HK-2 (cell line): ENCODE results near the gene SIK1.
"Not testable (repeated sequence)": the region's sequence is repeated elsewhere in the genome, so short reads cannot be mapped to it uniquely, and the experiment has no call there.

ENCODE experiments used
- DNase-seq: peaks from one replicate; pipeline ENCODE4 v3.0.0-alpha.2; 2018; ENCODE audit not compliant: unreplicated experiment

The SIK1 gene

GRCh38 chr21:43439316-43440075 is 12.6 kb upstream of the SIK1 start:
- DNase-seq: not testable (repeated sequence)

GRCh38 chr21:43436272-43436671 is 9.3 kb upstream of the SIK1 start:
- not testable (repeated sequence) for DNase-seq

DNA sequence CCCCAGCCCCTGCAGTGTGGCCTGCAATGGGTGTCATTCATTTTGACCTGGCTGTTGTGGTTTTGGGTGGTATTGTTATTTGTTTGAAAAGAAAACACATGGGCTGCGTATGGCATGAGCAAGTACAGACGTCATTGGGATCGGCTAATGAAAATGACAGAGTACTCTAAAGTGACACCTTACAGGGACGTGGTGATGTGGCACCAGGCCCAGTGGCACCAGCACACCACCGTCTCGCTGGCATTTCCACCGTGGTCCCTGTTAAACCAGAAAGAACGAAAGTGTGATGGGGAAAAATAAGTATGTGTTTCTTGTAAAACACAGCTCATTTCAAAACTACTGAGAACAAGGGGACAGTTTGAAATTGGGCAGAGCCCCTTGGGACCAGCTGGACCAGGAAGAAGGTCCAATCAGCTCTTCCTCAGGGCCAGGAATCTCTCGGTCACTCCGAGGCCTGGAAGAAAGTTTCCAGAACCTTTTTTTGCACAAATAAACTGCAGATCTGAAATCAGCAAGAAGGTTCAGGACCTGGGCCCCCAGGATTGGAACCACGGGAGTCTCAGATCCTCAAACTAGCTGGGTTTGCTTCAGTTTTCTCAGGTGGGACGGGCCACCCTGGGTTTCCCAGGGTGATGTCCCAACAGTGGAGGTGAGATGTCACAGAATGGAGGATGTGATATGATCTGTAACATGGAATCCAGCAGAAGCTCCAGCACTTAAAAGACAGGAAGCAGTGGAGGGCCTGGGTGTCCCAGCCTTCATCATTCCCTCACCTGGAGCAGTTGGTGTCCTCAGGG is 6.6 kb upstream of the SIK1 start:
- DNase-seq: not testable (repeated sequence)

GRCh38 chr21:43430830-43431416 is 4.0 kb upstream of the SIK1 start:
- not testable (repeated sequence) for DNase-seq

DNA sequence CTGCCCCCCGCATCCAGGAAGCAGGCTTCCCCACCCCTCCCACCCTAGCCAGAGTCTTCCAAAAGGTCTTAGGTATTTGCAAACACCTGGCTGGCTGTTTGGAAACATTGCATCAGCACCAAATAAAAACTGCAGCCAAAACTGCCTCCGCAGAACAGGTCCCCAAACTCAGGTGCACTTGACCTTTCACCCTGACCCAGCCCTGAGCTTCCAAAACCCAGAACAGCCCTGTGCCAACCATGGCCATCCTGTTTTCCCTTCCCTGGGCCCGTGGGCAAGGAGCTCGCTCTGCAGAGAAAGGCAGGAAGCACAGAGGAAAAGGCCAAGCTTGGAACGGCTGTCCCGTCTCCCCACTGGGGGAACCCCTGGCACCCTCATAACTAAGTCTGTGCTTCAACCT is 2.0 kb upstream of the SIK1 start:
- DNase-seq: not testable (repeated sequence)

GRCh38 chr21:43427242-43427559 is 270 bp upstream of the SIK1 start:
- not testable (repeated sequence) for DNase-seq

DNA sequence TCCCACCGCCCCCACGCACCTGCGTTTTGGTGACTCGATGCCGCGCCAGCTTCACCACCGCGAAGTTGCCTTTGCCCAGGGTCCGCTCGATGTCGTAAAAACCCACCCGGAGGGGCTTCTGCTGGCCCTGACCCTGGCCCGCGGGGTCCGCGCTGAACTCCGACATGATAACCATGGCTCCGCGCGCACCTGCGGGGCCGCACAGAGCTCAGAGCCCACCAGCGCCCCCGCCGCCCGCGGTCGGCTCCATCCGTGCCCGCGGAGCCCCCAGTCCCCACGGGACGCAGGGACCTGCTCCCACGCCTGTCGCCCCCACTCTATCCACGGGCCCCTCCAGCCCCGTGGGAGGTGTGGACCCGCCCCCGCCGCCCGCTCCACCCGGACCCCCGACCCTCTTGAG is 927 bp downstream of the SIK1 start:
- not testable (repeated sequence) for DNase-seq

DNA sequence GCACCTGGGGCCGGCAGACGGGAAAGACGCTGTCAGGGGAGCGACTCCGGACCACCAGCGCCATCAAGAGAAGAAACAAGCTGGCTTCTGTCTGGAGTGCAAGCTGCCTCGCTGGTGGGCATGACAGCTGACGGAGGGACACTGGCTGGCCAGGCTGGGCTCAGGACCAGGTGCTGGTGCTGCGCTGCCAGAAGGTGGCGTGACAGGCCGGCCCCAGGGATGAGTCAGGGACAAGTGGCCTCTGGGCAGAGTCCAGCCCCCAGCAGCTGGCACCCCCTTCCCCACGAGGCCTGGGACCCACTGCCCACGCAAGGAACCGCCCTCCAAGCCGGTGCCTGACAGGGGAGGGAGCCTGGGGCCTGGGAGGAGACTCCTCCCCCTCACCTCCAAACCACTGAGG is 7.5 kb downstream of the SIK1 start:
- not testable (repeated sequence) for DNase-seq

GRCh38 chr21:43414576-43414975 is 12.4 kb downstream of the SIK1 start:
- not testable (repeated sequence) for DNase-seq

- not testable (repeated sequence) for DNase-seq
These were observed 14.7 kb downstream of the SIK1 start for GRCh38 chr21:43412020-43412788.

GRCh38 chr21:43410456-43411068 is 16.4 kb downstream of the SIK1 start:
- DNase-seq: not testable (repeated sequence)

DNA sequence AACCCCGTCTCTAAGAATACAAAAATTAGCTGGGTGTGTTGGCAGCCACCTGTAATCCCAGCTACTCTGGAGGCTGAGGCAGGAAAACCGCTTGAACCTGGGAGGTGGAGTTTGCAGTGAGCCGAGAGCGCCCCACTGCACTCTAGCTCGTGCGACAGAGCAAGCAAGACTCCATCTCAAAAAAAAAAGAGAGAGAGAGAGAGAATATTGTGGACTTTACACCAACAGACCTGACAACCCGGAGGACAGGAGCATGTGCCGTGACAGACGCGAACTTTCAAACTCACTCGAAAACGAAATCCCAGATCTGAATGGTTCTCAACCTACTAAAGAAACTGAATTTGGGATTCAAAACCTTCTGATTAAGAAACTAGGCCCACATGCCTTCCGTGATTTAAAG is 19.8 kb downstream of the SIK1 start:
- DNase-seq: not testable (repeated sequence)

DNA sequence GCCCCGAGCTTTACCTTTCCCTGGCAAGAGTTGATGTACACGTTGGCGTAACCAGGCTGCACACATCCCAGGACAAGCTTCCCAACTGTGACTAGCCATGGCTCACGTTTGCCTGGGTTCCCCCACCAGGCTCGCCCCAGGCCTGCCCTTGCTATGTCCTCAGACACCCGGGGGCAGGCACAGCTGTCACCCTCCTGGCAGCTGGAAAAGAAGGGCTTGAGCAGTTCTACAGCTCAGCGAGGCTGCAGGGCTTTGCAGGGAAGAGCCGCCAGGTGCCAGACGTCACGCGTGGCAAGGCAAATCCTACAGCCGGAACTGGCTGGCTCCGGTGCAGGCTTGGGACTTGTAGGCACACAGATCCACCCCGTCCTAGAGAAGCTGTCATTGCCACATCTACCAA is 22.5 kb downstream of the SIK1 start:
- DNase-seq: not testable (repeated sequence)

DNA sequence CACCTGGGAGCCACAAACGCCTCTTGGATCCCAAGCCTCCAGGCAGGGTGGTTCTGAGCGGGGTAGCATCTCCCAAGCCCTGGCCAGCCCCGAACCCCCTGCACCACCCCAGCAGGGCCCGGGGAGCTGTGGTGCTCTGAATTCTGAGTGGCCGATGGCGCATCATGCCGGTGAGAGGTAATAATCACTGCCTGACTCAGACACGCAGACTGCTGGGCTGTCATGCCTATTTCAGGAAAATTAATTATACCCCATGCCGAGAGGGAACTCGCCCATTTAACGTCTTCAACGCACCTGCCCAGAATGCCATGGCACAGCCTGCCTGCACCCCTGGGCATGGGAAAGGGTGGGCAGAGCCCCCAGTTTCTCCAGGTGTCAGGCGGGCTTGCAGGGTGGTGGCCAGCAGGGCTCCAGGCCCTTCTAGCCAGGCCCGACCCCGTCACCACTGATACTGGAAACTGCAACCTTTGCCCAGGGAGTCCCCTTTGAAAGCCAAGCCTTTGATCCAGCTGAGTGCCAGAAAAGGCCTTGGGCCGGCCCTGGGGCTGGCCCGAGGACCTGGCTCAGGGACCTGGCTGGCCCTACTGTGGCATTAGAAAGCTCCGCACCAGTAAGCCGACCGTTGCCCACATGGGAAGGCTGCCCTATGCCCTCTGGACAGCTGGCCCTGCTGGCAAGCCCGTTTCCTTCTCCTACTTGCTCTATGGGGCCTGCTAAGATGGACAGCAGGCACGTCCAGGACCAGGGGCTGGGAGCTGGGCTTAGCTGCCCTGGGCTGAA is 23.1 kb downstream of the SIK1 start:
- DNase-seq: not testable (repeated sequence)

- not testable (repeated sequence) for DNase-seq
These were observed 25.8 kb downstream of the SIK1 start for GRCh38 chr21:43401125-43401524.

GRCh38 chr21:43399595-43400015 is 27.3 kb downstream of the SIK1 start:
- not testable (repeated sequence) for DNase-seq

DNA sequence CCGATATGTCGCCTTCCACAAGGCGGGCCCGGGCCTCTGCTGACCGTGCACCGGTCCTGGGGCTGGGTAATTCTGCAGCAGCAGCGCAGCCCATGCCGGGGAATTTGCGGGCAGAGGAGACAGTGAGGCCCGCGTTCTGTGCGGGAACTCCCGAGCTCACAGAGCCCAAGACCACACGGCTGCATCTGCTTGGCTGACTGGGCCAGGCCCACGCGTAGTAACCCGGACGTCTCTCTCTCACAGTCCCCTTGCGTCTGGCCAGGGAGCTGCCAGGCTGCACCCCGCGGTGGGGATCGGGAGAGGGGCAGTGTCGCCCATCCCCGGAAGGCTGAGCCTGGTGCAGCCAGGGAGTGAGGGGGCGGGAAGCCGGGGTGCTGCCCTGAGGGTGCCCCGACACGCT is 27.8 kb downstream of the SIK1 start:
- not testable (repeated sequence) for DNase-seq

DNA sequence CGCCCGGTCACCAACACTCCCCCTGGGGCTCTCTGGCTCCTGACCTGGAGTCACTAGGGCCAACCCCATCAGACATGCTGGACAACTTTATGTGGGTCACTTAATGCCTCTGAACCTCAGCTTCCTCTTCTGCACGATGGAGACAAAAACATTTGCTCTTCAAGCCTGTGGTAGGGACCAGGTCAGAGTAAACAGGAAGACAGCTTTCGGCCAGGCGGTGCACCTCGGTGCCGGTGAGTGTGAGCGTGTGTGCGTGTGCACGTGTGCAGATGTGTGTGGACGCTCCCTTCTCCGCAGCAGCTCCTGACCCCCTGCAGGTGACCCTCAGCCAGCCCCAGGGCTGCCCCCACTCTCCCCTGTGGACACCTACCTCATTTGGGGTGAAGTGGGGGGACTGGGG is 28.4 kb downstream of the SIK1 start:
- not testable (repeated sequence) for DNase-seq

DNA sequence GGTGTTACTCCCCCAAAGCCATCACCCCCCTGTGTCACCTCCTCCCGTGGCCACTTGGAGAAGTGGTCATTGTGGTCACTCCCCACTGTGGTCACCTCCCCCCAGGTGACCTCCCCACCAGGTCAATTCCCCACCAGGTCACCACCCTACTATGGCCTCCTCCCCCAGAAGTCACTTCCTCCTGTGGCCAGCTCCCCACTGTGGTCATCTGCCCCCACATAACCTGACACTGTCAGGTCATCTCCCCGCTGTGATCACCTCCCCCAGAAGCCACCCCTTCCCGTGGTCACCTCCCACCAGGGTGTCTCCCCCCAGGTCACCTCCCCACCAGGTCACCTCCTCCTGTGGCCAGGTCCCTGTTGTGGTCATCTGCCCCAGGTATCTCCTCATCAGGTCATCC is 28.9 kb downstream of the SIK1 start:
- DNase-seq: not testable (repeated sequence)

GRCh38 chr21:43397439-43397808 is 29.5 kb downstream of the SIK1 start:
- not testable (repeated sequence) for DNase-seq
